Jurkat, Clone E6-1 (cell line): ENCODE measurements around the gene DPP4.

Experiments
- DNase-seq: peaks from one replicate; pipeline ENCODE4 v3.0.0-alpha.2; 2011; ENCODE audit warnings: low read depth, low spot score
- H3K4me3 ChIP-seq: 2 replicates; pipeline ENCODE4 v1.5.1; 2011; ENCODE audit warnings: mild to moderate bottlenecking, low read length, control low read depth, moderate library complexity

DPP4 gene

GRCh38 chr2:162029287-162029901 is 44.6 kb downstream of the DPP4 start:
- no peak for DNase-seq
- H3K4me3 ChIP-seq = no peak overlapping the region

GRCh38 chr2:162028511-162028910 is 45.5 kb downstream of the DPP4 start:
- DNase-seq = no peak
- no peak overlapping the region for H3K4me3 ChIP-seq

GRCh38 chr2:162025121-162025911 is 48.7 kb downstream of the DPP4 start:
- no peak for DNase-seq
- no peak overlapping the region for H3K4me3 ChIP-seq

GRCh38 chr2:162022290-162022945 is 51.6 kb downstream of the DPP4 start:
- no peak overlapping the region for H3K4me3 ChIP-seq
- no peak for DNase-seq

GRCh38 chr2:162021516-162022058 is 52.4 kb downstream of the DPP4 start:
- DNase-seq = no peak

GRCh38 chr2:162018530-162018929 is 55.5 kb downstream of the DPP4 start:
- H3K4me3 ChIP-seq = no peak overlapping the region
- DNase-seq = no peak

More at GRCh38 chr2:162021516-162022058, 52.4 kb downstream of the DPP4 start:
- H3K4me3 ChIP-seq = no peak overlapping the region

- DNase-seq = no peak
- H3K4me3 ChIP-seq = no peak overlapping the region
Observed at GRCh38 chr2:162017233-162017632, 56.8 kb downstream of the DPP4 start.

GRCh38 chr2:162016080-162016479 is 57.9 kb downstream of the DPP4 start:
- H3K4me3 ChIP-seq = no peak overlapping the region
- DNase-seq = no peak

GRCh38 chr2:162014751-162015150 is 59.3 kb downstream of the DPP4 start:
- no peak for DNase-seq
- H3K4me3 ChIP-seq = no peak overlapping the region

- DNase-seq = no peak
- H3K4me3 ChIP-seq = no peak overlapping the region
Observed at GRCh38 chr2:162013514-162014475, 60.2 kb downstream of the DPP4 start.

GRCh38 chr2:162012565-162013058 is 61.4 kb downstream of the DPP4 start:
- no peak overlapping the region for H3K4me3 ChIP-seq
- DNase-seq = no peak

- peak; percentile 93 for DNase-seq
- peak overlapping the region; percentile 13; the same call in 1 of the 2 replicates for H3K4me3 ChIP-seq
Observed at GRCh38 chr2:162011706-162012564, 62.1 kb downstream of the DPP4 start.

GRCh38 chr2:162009543-162009942 is 64.5 kb downstream of the DPP4 start:
- no peak for DNase-seq
- no peak overlapping the region for H3K4me3 ChIP-seq

GRCh38 chr2:162007447-162008040 is 66.5 kb downstream of the DPP4 start:
- DNase-seq = no peak

GRCh38 chr2:162006337-162006736 is 67.7 kb downstream of the DPP4 start:
- DNase-seq = no peak
- H3K4me3 ChIP-seq = no peak overlapping the region

More at GRCh38 chr2:162007447-162008040, 66.5 kb downstream of the DPP4 start:
- no peak overlapping the region for H3K4me3 ChIP-seq

- DNase-seq = no peak
- H3K4me3 ChIP-seq = no peak overlapping the region
Observed at GRCh38 chr2:162004031-162004430, 70.0 kb downstream of the DPP4 start.

GRCh38 chr2:162002623-162003235 is 71.3 kb downstream of the DPP4 start:
- H3K4me3 ChIP-seq = no peak overlapping the region
- no peak for DNase-seq
